ENCODE data around the gene GSTK1. TPM values are rescaled to one million over a fixed set of nuclear protein-coding genes. Genes with fewer than 3 reads are reported as not detected.

GSTK1 gene
- polyA plus RNA-seq, 1 donor from 2014 or later = 12.8 TPM

- H2AFZ ChIP-seq (ENCODE audit: low read depth, low read length) = no peak overlapping the region
- H3K9me2 ChIP-seq (ENCODE audit: insufficient read depth, low read length) = no peaks in the 10 kb centered on the region
- no peaks in the 10 kb centered on the region for H3F3A ChIP-seq (ENCODE audit: insufficient read depth, low read length, poor library complexity, severe bottlenecking)
- H3K36me3 ChIP-seq (ENCODE audit: insufficient read depth, low read length) = no peaks in the 10 kb centered on the region
- H3K9ac ChIP-seq (ENCODE audit: low read length) = no peak overlapping the region
- TF ChIP-seq SMC3 (conservative IDR thresholded peaks at IDR 0.05; ENCODE audit: poor library complexity) = no peak
- no peak for TF ChIP-seq RAD21 (conservative IDR thresholded peaks at IDR 0.05)
- no peak for TF ChIP-seq MXI1 (conservative IDR thresholded peaks at IDR 0.05; ENCODE audit: poor library complexity, severe bottlenecking)
- TF ChIP-seq POLR2AphosphoS5 (IDR thresholded peaks at IDR 0.05) = no peak
- no peak for TF ChIP-seq TAF1 (IDR thresholded peaks at IDR 0.05; ENCODE audit: low read depth)
- TF ChIP-seq, protein P1, sequence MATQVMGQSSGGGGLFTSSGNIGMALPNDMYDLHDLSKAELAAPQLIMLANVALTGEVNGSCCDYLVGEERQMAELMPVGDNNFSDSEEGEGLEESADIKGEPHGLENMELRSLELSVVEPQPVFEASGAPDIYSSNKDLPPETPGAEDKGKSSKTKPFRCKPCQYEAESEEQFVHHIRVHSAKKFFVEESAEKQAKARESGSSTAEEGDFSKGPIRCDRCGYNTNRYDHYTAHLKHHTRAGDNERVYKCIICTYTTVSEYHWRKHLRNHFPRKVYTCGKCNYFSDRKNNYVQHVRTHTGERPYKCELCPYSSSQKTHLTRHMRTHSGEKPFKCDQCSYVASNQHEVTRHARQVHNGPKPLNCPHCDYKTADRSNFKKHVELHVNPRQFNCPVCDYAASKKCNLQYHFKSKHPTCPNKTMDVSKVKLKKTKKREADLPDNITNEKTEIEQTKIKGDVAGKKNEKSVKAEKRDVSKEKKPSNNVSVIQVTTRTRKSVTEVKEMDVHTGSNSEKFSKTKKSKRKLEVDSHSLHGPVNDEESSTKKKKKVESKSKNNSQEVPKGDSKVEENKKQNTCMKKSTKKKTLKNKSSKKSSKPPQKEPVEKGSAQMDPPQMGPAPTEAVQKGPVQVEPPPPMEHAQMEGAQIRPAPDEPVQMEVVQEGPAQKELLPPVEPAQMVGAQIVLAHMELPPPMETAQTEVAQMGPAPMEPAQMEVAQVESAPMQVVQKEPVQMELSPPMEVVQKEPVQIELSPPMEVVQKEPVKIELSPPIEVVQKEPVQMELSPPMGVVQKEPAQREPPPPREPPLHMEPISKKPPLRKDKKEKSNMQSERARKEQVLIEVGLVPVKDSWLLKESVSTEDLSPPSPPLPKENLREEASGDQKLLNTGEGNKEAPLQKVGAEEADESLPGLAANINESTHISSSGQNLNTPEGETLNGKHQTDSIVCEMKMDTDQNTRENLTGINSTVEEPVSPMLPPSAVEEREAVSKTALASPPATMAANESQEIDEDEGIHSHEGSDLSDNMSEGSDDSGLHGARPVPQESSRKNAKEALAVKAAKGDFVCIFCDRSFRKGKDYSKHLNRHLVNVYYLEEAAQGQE (IDR thresholded peaks at IDR 0.05; ENCODE audit: borderline replicate concordance) = no peak
- no peaks in the 10 kb centered on the region for H3K27me3 ChIP-seq (ENCODE audit: insufficient read depth, low read depth, low read length)
- no peaks in the 10 kb centered on the region for H3K79me2 ChIP-seq (replicated peaks; ENCODE audit: insufficient read depth, low read length)
- H4K20me1 ChIP-seq (ENCODE audit: insufficient read depth) = no peaks in the 10 kb centered on the region
- H3K9me3 ChIP-seq (ENCODE audit: low read length) = no peaks in the 10 kb centered on the region
- H3K27ac ChIP-seq (ENCODE audit: low read length) = no peak overlapping the region
- no peak overlapping the region for H3K4me3 ChIP-seq (ENCODE audit: low read length)
- no peak overlapping the region for H3K4me2 ChIP-seq (ENCODE audit: low read length)
Observed at GRCh38 chr7:143243111-143243510, 20.1 kb upstream of the GSTK1 start.

GRCh38 chr7:143243614-143244013, 19.6 kb upstream of the GSTK1 start:
- Histone ChIP-seq H3F3A (ENCODE audit: insufficient read depth, low read length, poor library complexity, severe bottlenecking) (no peaks in the 10 kb centered on the region), H3K4me2 (ENCODE audit: low read length) (no peak overlapping the region), H3K36me3 (ENCODE audit: insufficient read depth, low read length) (no peaks in the 10 kb centered on the region), H2AFZ (ENCODE audit: low read depth, low read length) (no peak overlapping the region), H3K27me3 (ENCODE audit: insufficient read depth, low read depth, low read length) (no peaks in the 10 kb centered on the region), H3K9me2 (ENCODE audit: insufficient read depth, low read length) (no peaks in the 10 kb centered on the region), H3K4me3 (ENCODE audit: low read length) (no peak overlapping the region), H3K9ac (ENCODE audit: low read length) (no peak overlapping the region), H4K20me1 (ENCODE audit: insufficient read depth) (no peaks in the 10 kb centered on the region), H3K27ac (ENCODE audit: low read length) (no peak overlapping the region), H3K79me2 (replicated peaks; ENCODE audit: insufficient read depth, low read length) (no peaks in the 10 kb centered on the region), H3K9me3 (ENCODE audit: low read length) (no peaks in the 10 kb centered on the region)
- TF ChIP-seq MXI1 (conservative IDR thresholded peaks at IDR 0.05; ENCODE audit: poor library complexity, severe bottlenecking) (no peak), TAF1 (IDR thresholded peaks at IDR 0.05; ENCODE audit: low read depth) (no peak), EP300 (conservative IDR thresholded peaks at IDR 0.05; ENCODE audit: poor library complexity, severe bottlenecking) (no peak), POLR2AphosphoS5 (IDR thresholded peaks at IDR 0.05) (no peak), EZH2 (IDR thresholded peaks at IDR 0.05; ENCODE audit: borderline replicate concordance, insufficient read depth, low read length, poor library complexity, severe bottlenecking) (no peak), SMC3 (conservative IDR thresholded peaks at IDR 0.05; ENCODE audit: poor library complexity) (no peak), RAD21 (conservative IDR thresholded peaks at IDR 0.05) (no peak)
- TF ChIP-seq, protein P1 (IDR thresholded peaks at IDR 0.05; ENCODE audit: borderline replicate concordance) = no peak
- TF ChIP-seq, protein P2, sequence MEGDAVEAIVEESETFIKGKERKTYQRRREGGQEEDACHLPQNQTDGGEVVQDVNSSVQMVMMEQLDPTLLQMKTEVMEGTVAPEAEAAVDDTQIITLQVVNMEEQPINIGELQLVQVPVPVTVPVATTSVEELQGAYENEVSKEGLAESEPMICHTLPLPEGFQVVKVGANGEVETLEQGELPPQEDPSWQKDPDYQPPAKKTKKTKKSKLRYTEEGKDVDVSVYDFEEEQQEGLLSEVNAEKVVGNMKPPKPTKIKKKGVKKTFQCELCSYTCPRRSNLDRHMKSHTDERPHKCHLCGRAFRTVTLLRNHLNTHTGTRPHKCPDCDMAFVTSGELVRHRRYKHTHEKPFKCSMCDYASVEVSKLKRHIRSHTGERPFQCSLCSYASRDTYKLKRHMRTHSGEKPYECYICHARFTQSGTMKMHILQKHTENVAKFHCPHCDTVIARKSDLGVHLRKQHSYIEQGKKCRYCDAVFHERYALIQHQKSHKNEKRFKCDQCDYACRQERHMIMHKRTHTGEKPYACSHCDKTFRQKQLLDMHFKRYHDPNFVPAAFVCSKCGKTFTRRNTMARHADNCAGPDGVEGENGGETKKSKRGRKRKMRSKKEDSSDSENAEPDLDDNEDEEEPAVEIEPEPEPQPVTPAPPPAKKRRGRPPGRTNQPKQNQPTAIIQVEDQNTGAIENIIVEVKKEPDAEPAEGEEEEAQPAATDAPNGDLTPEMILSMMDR (IDR thresholded peaks at IDR 0.05; ENCODE audit: poor library complexity, severe bottlenecking) = no peak

Data from neural cell (in vitro differentiated cells).